ENCODE data around the gene R3HDM2.

DNA sequence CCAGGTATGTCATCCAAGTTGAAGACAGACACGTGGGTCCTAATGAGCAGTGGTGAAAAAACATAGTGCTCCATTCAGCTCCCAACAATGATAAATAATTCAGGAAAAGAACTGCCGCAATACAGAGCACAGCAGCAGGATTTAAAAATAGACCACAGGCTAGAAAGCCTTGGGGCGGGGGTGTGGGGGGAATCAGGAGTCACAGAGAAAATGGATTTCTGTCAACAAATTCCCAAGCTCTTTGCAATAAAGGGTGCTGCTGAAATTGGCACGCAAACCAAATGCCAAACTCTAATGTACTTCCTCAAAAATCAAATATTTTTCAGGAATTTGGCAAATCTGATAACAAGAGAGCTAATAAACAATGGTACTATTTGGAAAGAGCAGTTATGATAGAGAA lies 58.6 kb downstream of the R3HDM2 start:
- TF ChIP-seq, protein P1, sequence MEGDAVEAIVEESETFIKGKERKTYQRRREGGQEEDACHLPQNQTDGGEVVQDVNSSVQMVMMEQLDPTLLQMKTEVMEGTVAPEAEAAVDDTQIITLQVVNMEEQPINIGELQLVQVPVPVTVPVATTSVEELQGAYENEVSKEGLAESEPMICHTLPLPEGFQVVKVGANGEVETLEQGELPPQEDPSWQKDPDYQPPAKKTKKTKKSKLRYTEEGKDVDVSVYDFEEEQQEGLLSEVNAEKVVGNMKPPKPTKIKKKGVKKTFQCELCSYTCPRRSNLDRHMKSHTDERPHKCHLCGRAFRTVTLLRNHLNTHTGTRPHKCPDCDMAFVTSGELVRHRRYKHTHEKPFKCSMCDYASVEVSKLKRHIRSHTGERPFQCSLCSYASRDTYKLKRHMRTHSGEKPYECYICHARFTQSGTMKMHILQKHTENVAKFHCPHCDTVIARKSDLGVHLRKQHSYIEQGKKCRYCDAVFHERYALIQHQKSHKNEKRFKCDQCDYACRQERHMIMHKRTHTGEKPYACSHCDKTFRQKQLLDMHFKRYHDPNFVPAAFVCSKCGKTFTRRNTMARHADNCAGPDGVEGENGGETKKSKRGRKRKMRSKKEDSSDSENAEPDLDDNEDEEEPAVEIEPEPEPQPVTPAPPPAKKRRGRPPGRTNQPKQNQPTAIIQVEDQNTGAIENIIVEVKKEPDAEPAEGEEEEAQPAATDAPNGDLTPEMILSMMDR (IDR thresholded peaks at IDR 0.05; ENCODE audit: low read depth, low read length, missing input control) = no peak
- TF ChIP-seq, protein P2, sequence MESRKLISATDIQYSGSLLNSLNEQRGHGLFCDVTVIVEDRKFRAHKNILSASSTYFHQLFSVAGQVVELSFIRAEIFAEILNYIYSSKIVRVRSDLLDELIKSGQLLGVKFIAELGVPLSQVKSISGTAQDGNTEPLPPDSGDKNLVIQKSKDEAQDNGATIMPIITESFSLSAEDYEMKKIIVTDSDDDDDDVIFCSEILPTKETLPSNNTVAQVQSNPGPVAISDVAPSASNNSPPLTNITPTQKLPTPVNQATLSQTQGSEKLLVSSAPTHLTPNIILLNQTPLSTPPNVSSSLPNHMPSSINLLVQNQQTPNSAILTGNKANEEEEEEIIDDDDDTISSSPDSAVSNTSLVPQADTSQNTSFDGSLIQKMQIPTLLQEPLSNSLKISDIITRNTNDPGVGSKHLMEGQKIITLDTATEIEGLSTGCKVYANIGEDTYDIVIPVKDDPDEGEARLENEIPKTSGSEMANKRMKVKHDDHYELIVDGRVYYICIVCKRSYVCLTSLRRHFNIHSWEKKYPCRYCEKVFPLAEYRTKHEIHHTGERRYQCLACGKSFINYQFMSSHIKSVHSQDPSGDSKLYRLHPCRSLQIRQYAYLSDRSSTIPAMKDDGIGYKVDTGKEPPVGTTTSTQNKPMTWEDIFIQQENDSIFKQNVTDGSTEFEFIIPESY (IDR thresholded peaks at IDR 0.05) = no peak
- TF ChIP-seq JUND (IDR thresholded peaks at IDR 0.05) = no peak
- no peak for TF ChIP-seq YY1 (IDR thresholded peaks at IDR 0.05)
- no peak for TF ChIP-seq GABPA (IDR thresholded peaks at IDR 0.05 in 1 of 2, conservative IDR thresholded peaks at IDR 0.05 in 1 of 2)
- TF ChIP-seq NR2F2 (IDR thresholded peaks at IDR 0.05) = no peak
- no peak for TF ChIP-seq SP1 (IDR thresholded peaks at IDR 0.05)

Data from liver (tissue), 3 donors.